Neural progenitor cell (in vitro differentiated cells): ENCODE data around the gene OMP. TPM values are rescaled to one million over a fixed set of nuclear protein-coding genes. Genes with fewer than 3 reads are reported as not detected.
A peak's percentile ranks its signal among the peaks of the same experiment; 100 is the strongest.

ENCODE experiments used
- DNase-seq: peaks from one replicate; pipeline ENCODE4 v3.0.0-alpha.2; 2016; ENCODE audit warnings: low spot score
- H2AFZ ChIP-seq: fragments of 200-600 bp; sonication (generic); replicated peaks from 2 replicates; pipeline ENCODE4 v1.6.1; 2016; ENCODE audit warnings: antibody characterized with exemption
- H3F3A ChIP-seq: fragments of 200-600 bp; sonication (generic); 2 replicates; pipeline ENCODE4 v1.6.1; 2016; ENCODE audit warnings: antibody characterized with exemption, low read depth
- H3K27ac ChIP-seq: fragments of 200-600 bp; sonication (generic); 2 replicates; pipeline ENCODE4 v1.5.1; 2016; ENCODE audit warnings: mild to moderate bottlenecking
- H3K27me3 ChIP-seq: fragments of 200-600 bp; sonication (generic); 2 replicates; pipeline ENCODE4 v1.6.1; 2016; ENCODE audit warnings: mild to moderate bottlenecking, moderate library complexity
- H3K36me3 ChIP-seq: fragments of 200-600 bp; sonication (generic); 2 replicates; pipeline ENCODE4 v1.5.1; 2016
- H3K4me1 ChIP-seq: fragments of 200-600 bp; sonication (generic); 2 replicates; pipeline ENCODE4 v1.6.1; 2016; ENCODE audit warnings: mixed run types
- H3K4me2 ChIP-seq: fragments of 200-600 bp; sonication (generic); 2 replicates; pipeline ENCODE4 v1.6.1; 2016
- H3K4me3 ChIP-seq: fragments of 200-600 bp; sonication (generic); 2 replicates; pipeline ENCODE4 v1.5.1; 2016
- H3K79me2 ChIP-seq: fragments of 200-600 bp; sonication (generic); 2 replicates; pipeline ENCODE4 v1.6.1; 2016; ENCODE audit warnings: low read depth
- H3K9ac ChIP-seq: fragments of 200-600 bp; sonication (generic); 2 replicates; pipeline ENCODE4 v1.6.1; 2016
- H3K9me3 ChIP-seq: fragments of 200-600 bp; sonication (generic); 2 replicates; pipeline ENCODE4 v1.5.1; 2016; ENCODE audit warnings: low read depth
- H4K20me1 ChIP-seq: fragments of 200-600 bp; sonication (generic); 2 replicates; pipeline ENCODE4 v1.6.1; 2016; ENCODE audit warnings: low read depth
- H3K27ac Mint-ChIP-seq: 3 replicates; pipeline ENCODE4 v1.8.0; 2021; ENCODE audit warnings: mixed read lengths
- H3K27me3 Mint-ChIP-seq: 2 replicates; pipeline ENCODE4 v1.8.0; 2022; ENCODE audit warnings: low read depth, mild to moderate bottlenecking, inconsistent platforms, moderate library complexity, mixed read lengths; ENCODE audit not compliant: insufficient read depth
- H3K36me3 Mint-ChIP-seq: 3 replicates; pipeline ENCODE4 v1.8.0; 2021; ENCODE audit warnings: mixed read lengths
- H3K4me1 Mint-ChIP-seq: 3 replicates; pipeline ENCODE4 v1.8.0; 2021; ENCODE audit warnings: mixed read lengths
- H3K4me3 Mint-ChIP-seq: 3 replicates; pipeline ENCODE4 v1.8.0; 2021; ENCODE audit warnings: mild to moderate bottlenecking, moderate library complexity, mixed read lengths
- H3K9me3 Mint-ChIP-seq: 3 replicates; pipeline ENCODE4 v1.8.0; 2020; ENCODE audit warnings: mixed read lengths
- EZH2 ChIP-seq: fragments of 200-600 bp; sonication (generic); IDR thresholded peaks from 2 replicates; pipeline ENCODE4 v1.6.1; 2017; ENCODE audit warnings: antibody characterized with exemption, mild to moderate bottlenecking, moderate library complexity
- EZH2phosphoT487 ChIP-seq: fragments of 200-600 bp; sonication (generic); IDR thresholded peaks from 2 replicates; pipeline ENCODE4 v1.6.1; 2017; ENCODE audit warnings: antibody characterized with exemption
- total RNA-seq: library from RNA; depleted of rRNA; stranded (reverse); fragments of >200 nt; gene quantifications from 2 replicates; pipeline ENCODE4 v1.2.3, GENCODE V29; 2015; ENCODE audit warnings: low replicate concordance
- TF ChIP-seq, protein P1 (sequence below): fragments of 200-600 bp; sonication (generic); IDR thresholded peaks from 2 replicates; pipeline ENCODE4 v1.5.1; 2017; ENCODE audit warnings: antibody characterized with exemption, mild to moderate bottlenecking

OMP gene
- total RNA-seq, 1 donor from 2014 or later: not detected

- Histone ChIP-seq H3K9ac (no peak overlapping the region), H3K9me3 (no peaks in the 10 kb centered on the region), H3F3A (peaks cover 22% of the 10 kb centered on the region), H3K4me3 (no peak overlapping the region), H3K27me3 (peaks cover 4% of the 10 kb centered on the region), H3K79me2 (no peaks in the 10 kb centered on the region), H3K27ac (no peak overlapping the region), H3K4me2 (no peak overlapping the region), H2AFZ (no peak overlapping the region), H3K4me1 (peaks cover 33% of the 10 kb centered on the region), H3K36me3 (no peaks in the 10 kb centered on the region), H4K20me1 (no peaks in the 10 kb centered on the region)
- Mint-ChIP-seq H3K4me1 (peaks cover 39% of the 10 kb centered on the region), H3K27me3 (peaks cover 9% of the 10 kb centered on the region), H3K36me3 (no peaks in the 10 kb centered on the region), H3K27ac (no peak overlapping the region), H3K4me3 (no peak overlapping the region), H3K9me3 (no peaks in the 10 kb centered on the region)
- TF ChIP-seq EZH2 (no peak), EZH2phosphoT487 (no peak)
- TF ChIP-seq, protein P1, sequence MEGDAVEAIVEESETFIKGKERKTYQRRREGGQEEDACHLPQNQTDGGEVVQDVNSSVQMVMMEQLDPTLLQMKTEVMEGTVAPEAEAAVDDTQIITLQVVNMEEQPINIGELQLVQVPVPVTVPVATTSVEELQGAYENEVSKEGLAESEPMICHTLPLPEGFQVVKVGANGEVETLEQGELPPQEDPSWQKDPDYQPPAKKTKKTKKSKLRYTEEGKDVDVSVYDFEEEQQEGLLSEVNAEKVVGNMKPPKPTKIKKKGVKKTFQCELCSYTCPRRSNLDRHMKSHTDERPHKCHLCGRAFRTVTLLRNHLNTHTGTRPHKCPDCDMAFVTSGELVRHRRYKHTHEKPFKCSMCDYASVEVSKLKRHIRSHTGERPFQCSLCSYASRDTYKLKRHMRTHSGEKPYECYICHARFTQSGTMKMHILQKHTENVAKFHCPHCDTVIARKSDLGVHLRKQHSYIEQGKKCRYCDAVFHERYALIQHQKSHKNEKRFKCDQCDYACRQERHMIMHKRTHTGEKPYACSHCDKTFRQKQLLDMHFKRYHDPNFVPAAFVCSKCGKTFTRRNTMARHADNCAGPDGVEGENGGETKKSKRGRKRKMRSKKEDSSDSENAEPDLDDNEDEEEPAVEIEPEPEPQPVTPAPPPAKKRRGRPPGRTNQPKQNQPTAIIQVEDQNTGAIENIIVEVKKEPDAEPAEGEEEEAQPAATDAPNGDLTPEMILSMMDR: no peak
- no peak for DNase-seq
These were observed 41.7 kb downstream of the OMP start for GRCh38 chr11:77144196-77144856.

GRCh38 chr11:77144857-77145428, 42.3 kb downstream of the OMP start:
- no peaks in the 10 kb centered on the region for H3K9me3 ChIP-seq
- TF ChIP-seq EZH2phosphoT487 (no peak), EZH2 (no peak)
- H3K79me2 ChIP-seq: no peaks in the 10 kb centered on the region
- no peak overlapping the region for H2AFZ ChIP-seq
- H3K9ac ChIP-seq: no peak overlapping the region
- peaks cover 8% of the 10 kb centered on the region for H3K27me3 Mint-ChIP-seq
- peaks cover 34% of the 10 kb centered on the region for H3K4me1 ChIP-seq
- H3K4me3 Mint-ChIP-seq: no peak overlapping the region
- no peaks in the 10 kb centered on the region for H3K36me3 ChIP-seq
- no peaks in the 10 kb centered on the region for H4K20me1 ChIP-seq
- peaks cover 4% of the 10 kb centered on the region for H3K27me3 ChIP-seq
- H3K4me1 Mint-ChIP-seq: peaks cover 36% of the 10 kb centered on the region
- DNase-seq: no peak
- H3K36me3 Mint-ChIP-seq: no peaks in the 10 kb centered on the region
- no peak overlapping the region for H3K4me3 ChIP-seq
- H3K4me2 ChIP-seq: no peak overlapping the region
- peaks cover 22% of the 10 kb centered on the region for H3F3A ChIP-seq
- no peaks in the 10 kb centered on the region for H3K9me3 Mint-ChIP-seq
- no peak overlapping the region for H3K27ac ChIP-seq
- H3K27ac Mint-ChIP-seq: no peak overlapping the region

DNA sequence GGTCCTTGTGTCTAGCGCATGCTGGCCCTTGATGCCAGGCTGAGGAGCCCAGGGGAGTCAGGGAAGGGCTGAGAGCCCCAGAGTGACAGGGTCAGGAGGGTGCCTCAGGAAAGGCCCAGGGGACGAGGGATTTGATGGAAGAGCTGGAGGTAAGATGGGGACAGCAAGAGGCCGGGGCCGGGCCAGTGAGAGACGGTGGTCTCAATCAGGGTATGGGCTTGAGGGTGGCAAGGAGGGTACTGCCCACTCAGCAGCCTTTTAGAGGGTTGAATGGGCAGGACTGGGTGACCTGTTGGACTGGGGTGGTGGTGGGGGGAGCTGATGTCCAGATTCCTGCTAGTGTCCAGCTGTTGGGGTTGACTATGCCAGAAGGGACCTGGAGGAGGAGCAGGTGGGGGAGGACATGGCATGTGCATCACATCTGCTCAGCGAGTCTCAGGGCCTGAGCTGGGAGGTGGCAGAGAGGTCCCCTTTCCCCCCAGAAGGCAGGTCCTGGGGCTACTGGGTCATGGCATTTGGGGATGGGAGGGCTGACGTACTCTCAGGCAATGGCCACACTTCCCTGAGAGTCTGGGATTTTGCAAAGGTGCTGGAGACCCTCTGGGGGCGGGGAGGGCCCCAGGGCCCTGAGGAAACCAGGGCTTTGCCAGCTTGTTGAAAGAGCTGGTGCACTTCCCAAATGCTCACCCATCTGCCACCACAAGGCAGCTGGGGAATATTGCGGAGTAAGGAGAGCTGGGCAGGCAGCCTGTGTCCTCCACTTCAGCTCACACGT, 43.8 kb downstream of the OMP start:
- Histone ChIP-seq H3F3A (peaks cover 22% of the 10 kb centered on the region), H3K36me3 (no peaks in the 10 kb centered on the region), H2AFZ (no peak overlapping the region), H3K4me3 (no peak overlapping the region), H4K20me1 (no peaks in the 10 kb centered on the region), H3K79me2 (no peaks in the 10 kb centered on the region), H3K9me3 (no peaks in the 10 kb centered on the region), H3K27ac (no peak overlapping the region), H3K4me1 (peaks cover 33% of the 10 kb centered on the region), H3K4me2 (no peak overlapping the region), H3K9ac (no peak overlapping the region), H3K27me3 (peaks cover 4% of the 10 kb centered on the region)
- no peak for DNase-seq
- no peak for TF ChIP-seq EZH2
- Mint-ChIP-seq H3K27me3 (peaks cover 8% of the 10 kb centered on the region), H3K27ac (no peak overlapping the region), H3K4me1 (peaks cover 33% of the 10 kb centered on the region), H3K9me3 (no peaks in the 10 kb centered on the region), H3K4me3 (no peak overlapping the region), H3K36me3 (no peaks in the 10 kb centered on the region)

DNA sequence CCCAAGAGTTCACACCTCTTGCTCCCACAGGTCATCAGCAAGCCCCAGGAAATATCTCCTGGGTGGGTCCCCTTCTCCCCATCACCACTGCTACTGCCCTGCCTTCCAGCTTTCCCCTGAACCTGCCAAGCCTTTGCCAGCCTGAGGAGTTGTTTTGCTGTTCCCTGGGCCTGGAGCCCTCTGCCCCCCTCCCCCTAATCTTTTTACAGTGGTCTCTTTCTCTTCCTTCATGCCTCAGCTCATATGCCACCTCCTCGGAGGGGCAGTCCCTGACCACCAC, 44.3 kb downstream of the OMP start:
- Histone ChIP-seq H3K9ac (no peak overlapping the region), H3K79me2 (no peaks in the 10 kb centered on the region), H3F3A (peaks cover 22% of the 10 kb centered on the region), H3K36me3 (no peaks in the 10 kb centered on the region), H3K9me3 (no peaks in the 10 kb centered on the region), H3K4me2 (peak overlapping the region; percentile 77), H3K27ac (no peak overlapping the region), H4K20me1 (no peaks in the 10 kb centered on the region), H3K4me1 (peaks cover 33% of the 10 kb centered on the region), H3K4me3 (no peak overlapping the region), H3K27me3 (peaks cover 4% of the 10 kb centered on the region), H2AFZ (no peak overlapping the region)
- Mint-ChIP-seq H3K4me1 (peaks cover 33% of the 10 kb centered on the region), H3K9me3 (no peaks in the 10 kb centered on the region), H3K36me3 (no peaks in the 10 kb centered on the region), H3K27me3 (peaks cover 8% of the 10 kb centered on the region), H3K27ac (no peak overlapping the region), H3K4me3 (no peak overlapping the region)
- TF ChIP-seq EZH2phosphoT487 (no peak), EZH2 (no peak)
- DNase-seq: no peak
